WTC11 (cell line): ENCODE data around the gene GABARAPL1.

Experiments
- KAT7 ChIP-seq: sonication (generic); formaldehyde crosslinking; IDR thresholded peaks from 2 replicates; pipeline ENCODE4 v1.8.1; 2023; ENCODE audit warnings: missing genetic modification reagents, mild to moderate bottlenecking, borderline replicate concordance
- TF ChIP-seq, protein P1 (sequence below): sonication (generic); formaldehyde crosslinking; IDR thresholded peaks from 2 replicates; pipeline ENCODE4 v1.8.1; 2022; ENCODE audit warnings: mild to moderate bottlenecking, missing genetic modification reagents, moderate library complexity, borderline replicate concordance
- TF ChIP-seq, protein P2 (sequence below): sonication (generic); formaldehyde crosslinking; IDR thresholded peaks from 2 replicates; pipeline ENCODE4 v1.8.0; 2022; ENCODE audit warnings: mild to moderate bottlenecking, missing genetic modification reagents

- no peak for TF ChIP-seq KAT7 (CRISPR knock-in tag)
- TF ChIP-seq, protein P1, sequence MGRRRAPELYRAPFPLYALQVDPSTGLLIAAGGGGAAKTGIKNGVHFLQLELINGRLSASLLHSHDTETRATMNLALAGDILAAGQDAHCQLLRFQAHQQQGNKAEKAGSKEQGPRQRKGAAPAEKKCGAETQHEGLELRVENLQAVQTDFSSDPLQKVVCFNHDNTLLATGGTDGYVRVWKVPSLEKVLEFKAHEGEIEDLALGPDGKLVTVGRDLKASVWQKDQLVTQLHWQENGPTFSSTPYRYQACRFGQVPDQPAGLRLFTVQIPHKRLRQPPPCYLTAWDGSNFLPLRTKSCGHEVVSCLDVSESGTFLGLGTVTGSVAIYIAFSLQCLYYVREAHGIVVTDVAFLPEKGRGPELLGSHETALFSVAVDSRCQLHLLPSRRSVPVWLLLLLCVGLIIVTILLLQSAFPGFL (CRISPR knock-in tag), result no peak
- TF ChIP-seq, protein P2, sequence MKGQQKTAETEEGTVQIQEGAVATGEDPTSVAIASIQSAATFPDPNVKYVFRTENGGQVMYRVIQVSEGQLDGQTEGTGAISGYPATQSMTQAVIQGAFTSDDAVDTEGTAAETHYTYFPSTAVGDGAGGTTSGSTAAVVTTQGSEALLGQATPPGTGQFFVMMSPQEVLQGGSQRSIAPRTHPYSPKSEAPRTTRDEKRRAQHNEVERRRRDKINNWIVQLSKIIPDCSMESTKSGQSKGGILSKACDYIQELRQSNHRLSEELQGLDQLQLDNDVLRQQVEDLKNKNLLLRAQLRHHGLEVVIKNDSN, result no peak
Observed at GRCh38 chr12:10210225-10210624, 2.5 kb upstream of the GABARAPL1 start.
